HEK293 (cell line): ENCODE data around the gene MAGI1.

Experiments
- CTCF ChIA-PET: fragments of 350-600 bp; formaldehyde crosslinking; extraction: SDS; loops from one replicate; lab custom pipeline; 2021; ENCODE audit warnings: antibody characterized with exemption; lab: Yijun Ruan, JAX
- POLR2A ChIA-PET: fragments of 300-600 bp; formaldehyde crosslinking; extraction: SDS; loops from one replicate; lab custom pipeline; 2020; ENCODE audit warnings: antibody characterized with exemption, inconsistent platforms; lab: Yijun Ruan, JAX
- H3K27ac ChIP-seq: fragments of 200-500 bp; sonication (Bioruptor generic); 2 replicates; pipeline ENCODE4 v1.5.1; 2014; ENCODE audit warnings: low read depth, low read length, control low read depth, inconsistent platforms; ENCODE audit errors: extremely low read depth
- H3K36me3 ChIP-seq, 2 experiments: fragments of 200-500 bp in 1 of 2; sonication (Bioruptor generic) in 1 of 2; 1 replicate in 1 of 2; 2 replicates in 1 of 2; pipeline ENCODE4 v1.5.1; 2014 to 2017; ENCODE audit warnings: inconsistent platforms in 2 of 2, low read length in 2 of 2; ENCODE audit not compliant: control insufficient read depth in 2 of 2, insufficient read depth in 1 of 2
- H3K4me1 ChIP-seq: fragments of 200-500 bp; sonication (Bioruptor generic); 2 replicates; pipeline ENCODE4 v1.5.1; 2014; ENCODE audit warnings: mild to moderate bottlenecking, low read length, inconsistent platforms; ENCODE audit not compliant: control insufficient read depth, insufficient read depth
- H3K4me3 ChIP-seq: 2 replicates; pipeline ENCODE4 v1.5.1; 2011; ENCODE audit warnings: low read depth, mild to moderate bottlenecking, control low read depth, low read length, moderate library complexity
- H3K9me3 ChIP-seq: fragments of 200-500 bp; sonication (Bioruptor generic); 2 replicates; pipeline ENCODE4 v1.5.1; 2014; ENCODE audit warnings: low read depth, low read length, inconsistent platforms; ENCODE audit not compliant: control insufficient read depth, insufficient read depth
- BCL11A ChIP-seq: fragments of 450-650 bp; formaldehyde crosslinking; IDR thresholded peaks from 2 replicates; pipeline ENCODE4 v1.5.1; 2016; ENCODE audit warnings: low read depth, missing biosample characterization, missing genetic modification characterization
- FEZF1 ChIP-seq: fragments of 450-650 bp; formaldehyde crosslinking; IDR thresholded peaks from 2 replicates; pipeline ENCODE4 v1.5.1; 2016; ENCODE audit warnings: missing biosample characterization, missing genetic modification characterization
- GLI4 ChIP-seq: fragments of 450-650 bp; formaldehyde crosslinking; IDR thresholded peaks from 2 replicates; pipeline ENCODE4 v1.5.1; 2016; ENCODE audit warnings: missing biosample characterization, missing genetic modification characterization
- KLF9 ChIP-seq: fragments of 450-650 bp; formaldehyde crosslinking; IDR thresholded peaks from 2 replicates; pipeline ENCODE4 v1.5.1; 2016; ENCODE audit warnings: missing biosample characterization, missing genetic modification characterization, low read depth
- MZF1 ChIP-seq: fragments of 450-650 bp; formaldehyde crosslinking; IDR thresholded peaks from 2 replicates; pipeline ENCODE4 v1.5.1; 2017; ENCODE audit warnings: missing biosample characterization, missing genetic modification characterization, borderline replicate concordance
- WT1 ChIP-seq: fragments of 450-650 bp; formaldehyde crosslinking; IDR thresholded peaks from 2 replicates; pipeline ENCODE4 v1.5.1; 2016; ENCODE audit warnings: missing biosample characterization, missing genetic modification characterization
- ZBTB1 ChIP-seq: fragments of 450-650 bp; formaldehyde crosslinking; IDR thresholded peaks from 2 replicates; pipeline ENCODE4 v1.5.1; 2016; ENCODE audit warnings: missing biosample characterization, missing genetic modification characterization
- ZBTB10 ChIP-seq: fragments of 450-650 bp; formaldehyde crosslinking; IDR thresholded peaks from 2 replicates; pipeline ENCODE4 v1.5.1; 2016; ENCODE audit warnings: missing biosample characterization, missing genetic modification characterization
- ZBTB49 ChIP-seq: fragments of 450-650 bp; formaldehyde crosslinking; IDR thresholded peaks from 2 replicates; pipeline ENCODE4 v1.5.1; 2016; ENCODE audit warnings: missing biosample characterization, missing genetic modification characterization, low read depth
- ZNF132 ChIP-seq: fragments of 450-650 bp; formaldehyde crosslinking; IDR thresholded peaks from 2 replicates; pipeline ENCODE4 v1.5.1; 2017; ENCODE audit warnings: missing biosample characterization, missing genetic modification characterization, borderline replicate concordance
- ZNF146 ChIP-seq: fragments of 450-650 bp; formaldehyde crosslinking; IDR thresholded peaks from 2 replicates; pipeline ENCODE4 v1.5.1; 2016; ENCODE audit warnings: missing biosample characterization, missing genetic modification characterization
- ZNF311 ChIP-seq: fragments of 450-650 bp; formaldehyde crosslinking; IDR thresholded peaks from 2 replicates; pipeline ENCODE4 v1.5.1; 2017; ENCODE audit warnings: missing biosample characterization, missing genetic modification characterization, borderline replicate concordance
- ZNF398 ChIP-seq: fragments of 450-650 bp; formaldehyde crosslinking; IDR thresholded peaks from 2 replicates; pipeline ENCODE4 v1.5.1; 2017; ENCODE audit warnings: missing biosample characterization, missing genetic modification characterization
- ZNF544 ChIP-seq: fragments of 450-650 bp; formaldehyde crosslinking; IDR thresholded peaks from 2 replicates; pipeline ENCODE4 v1.5.0; 2017; ENCODE audit warnings: missing biosample characterization, missing genetic modification characterization
- ZNF623 ChIP-seq: fragments of 450-650 bp; formaldehyde crosslinking; IDR thresholded peaks from 2 replicates; pipeline ENCODE4 v1.5.1; 2016; ENCODE audit warnings: missing biosample characterization, missing genetic modification characterization
- ZNF837 ChIP-seq: fragments of 450-650 bp; formaldehyde crosslinking; IDR thresholded peaks from 2 replicates; pipeline ENCODE4 v1.5.1; 2016; ENCODE audit warnings: missing biosample characterization, missing genetic modification characterization
- ZSCAN30 ChIP-seq: fragments of 450-650 bp; IDR thresholded peaks from 2 replicates; pipeline ENCODE4 v1.5.1; 2018; ENCODE audit warnings: missing biosample characterization, mild to moderate bottlenecking, missing genetic modification characterization, moderate library complexity
- TF ChIP-seq, protein P1 (sequence below): fragments of 450-650 bp; formaldehyde crosslinking; IDR thresholded peaks from 2 replicates; pipeline ENCODE4 v1.5.1; 2016; ENCODE audit warnings: missing biosample characterization, missing genetic modification characterization
- TF ChIP-seq, protein P2 (sequence below): fragments of 450-650 bp; formaldehyde crosslinking; IDR thresholded peaks from 2 replicates; pipeline ENCODE4; 2016; ENCODE audit warnings: missing biosample characterization, missing genetic modification characterization
- TF ChIP-seq, protein P3 (sequence below): fragments of 450-650 bp; formaldehyde crosslinking; IDR thresholded peaks from 2 replicates; pipeline ENCODE4 v1.5.1; 2016; ENCODE audit warnings: missing biosample characterization, missing genetic modification characterization
- TF ChIP-seq, protein P4 (sequence below): fragments of 450-650 bp; formaldehyde crosslinking; IDR thresholded peaks from 2 replicates; pipeline ENCODE4 v1.5.1; 2016; ENCODE audit warnings: missing biosample characterization, missing genetic modification characterization
- TF ChIP-seq, protein P5 (sequence below): fragments of 450-650 bp; IDR thresholded peaks from 2 replicates; pipeline ENCODE4 v1.5.1; 2018; ENCODE audit warnings: missing biosample characterization, missing genetic modification characterization

MAGI1 gene

DNA sequence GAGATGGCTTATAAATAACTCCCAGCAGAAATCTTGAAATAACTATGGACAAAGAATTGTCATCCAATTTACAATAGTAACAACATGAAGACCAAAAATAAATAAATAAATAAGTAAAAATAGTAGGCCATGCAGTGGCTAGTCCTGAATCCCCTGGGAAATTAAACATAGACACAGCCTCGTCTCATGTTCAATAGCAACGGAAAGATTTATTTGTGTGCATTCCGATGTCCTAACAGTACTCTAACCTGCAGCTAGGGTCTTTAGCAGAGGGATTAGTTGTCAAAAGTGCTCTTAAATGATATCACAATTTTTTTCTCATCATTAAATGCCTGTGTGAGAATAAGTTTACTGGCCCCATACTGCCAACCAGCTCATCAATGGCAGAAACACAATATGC lies 474.2 kb downstream of the MAGI1 start:
- TF ChIP-seq ZNF544 (tag by site-specific recombination) (no peak), ZNF132 (no peak), WT1 (tag by site-specific recombination) (no peak), GLI4 (tag by site-specific recombination) (no peak), MZF1 (tag by site-specific recombination) (no peak), ZNF623 (tag by site-specific recombination) (no peak), FEZF1 (no peak), KLF9 (tag by site-specific recombination) (no peak), ZSCAN30 (tag by site-specific recombination) (no peak), ZNF398 (tag by site-specific recombination) (no peak), ZNF837 (tag by site-specific recombination) (no peak)
- TF ChIP-seq, protein P1, sequence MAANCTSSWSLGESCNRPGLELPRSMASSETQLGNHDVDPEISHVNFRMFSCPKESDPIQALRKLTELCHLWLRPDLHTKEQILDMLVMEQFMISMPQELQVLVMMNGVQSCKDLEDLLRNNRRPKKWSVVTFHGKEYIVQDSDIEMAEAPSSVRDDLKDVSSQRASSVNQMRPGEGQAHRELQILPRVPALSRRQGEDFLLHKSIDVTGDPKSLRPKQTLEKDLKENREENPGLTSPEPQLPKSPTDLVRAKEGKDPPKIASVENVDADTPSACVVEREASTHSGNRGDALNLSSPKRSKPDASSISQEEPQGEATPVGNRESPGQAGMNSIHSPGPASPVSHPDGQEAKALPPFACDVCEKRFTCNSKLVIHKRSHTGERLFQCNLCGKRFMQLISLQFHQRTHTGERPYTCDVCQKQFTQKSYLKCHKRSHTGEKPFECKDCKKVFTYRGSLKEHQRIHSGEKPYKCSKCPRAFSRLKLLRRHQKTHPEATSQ (tag by site-specific recombination): no peak
- TF ChIP-seq, protein P2, sequence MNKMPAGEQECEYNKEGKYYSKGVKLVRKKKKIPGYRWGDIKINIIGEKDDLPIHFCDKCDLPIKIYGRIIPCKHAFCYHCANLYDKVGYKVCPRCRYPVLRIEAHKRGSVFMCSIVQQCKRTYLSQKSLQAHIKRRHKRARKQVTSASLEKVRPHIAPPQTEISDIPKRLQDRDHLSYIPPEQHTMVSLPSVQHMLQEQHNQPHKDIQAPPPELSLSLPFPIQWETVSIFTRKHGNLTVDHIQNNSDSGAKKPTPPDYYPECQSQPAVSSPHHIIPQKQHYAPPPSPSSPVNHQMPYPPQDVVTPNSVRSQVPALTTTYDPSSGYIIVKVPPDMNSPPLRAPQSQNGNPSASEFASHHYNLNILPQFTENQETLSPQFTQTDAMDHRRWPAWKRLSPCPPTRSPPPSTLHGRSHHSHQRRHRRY (tag by site-specific recombination): no peak
- TF ChIP-seq, protein P3, sequence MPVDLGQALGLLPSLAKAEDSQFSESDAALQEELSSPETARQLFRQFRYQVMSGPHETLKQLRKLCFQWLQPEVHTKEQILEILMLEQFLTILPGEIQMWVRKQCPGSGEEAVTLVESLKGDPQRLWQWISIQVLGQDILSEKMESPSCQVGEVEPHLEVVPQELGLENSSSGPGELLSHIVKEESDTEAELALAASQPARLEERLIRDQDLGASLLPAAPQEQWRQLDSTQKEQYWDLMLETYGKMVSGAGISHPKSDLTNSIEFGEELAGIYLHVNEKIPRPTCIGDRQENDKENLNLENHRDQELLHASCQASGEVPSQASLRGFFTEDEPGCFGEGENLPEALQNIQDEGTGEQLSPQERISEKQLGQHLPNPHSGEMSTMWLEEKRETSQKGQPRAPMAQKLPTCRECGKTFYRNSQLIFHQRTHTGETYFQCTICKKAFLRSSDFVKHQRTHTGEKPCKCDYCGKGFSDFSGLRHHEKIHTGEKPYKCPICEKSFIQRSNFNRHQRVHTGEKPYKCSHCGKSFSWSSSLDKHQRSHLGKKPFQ (tag by site-specific recombination): no peak
- no peak overlapping the region for H3K27ac ChIP-seq
- POLR2A ChIA-PET: no interaction called here
- no peak overlapping the region for H3K4me3 ChIP-seq
- H3K4me1 ChIP-seq: no peaks in the 10 kb centered on the region
- no peaks in the 10 kb centered on the region for H3K36me3 ChIP-seq
- H3K9me3 ChIP-seq: no peaks in the 10 kb centered on the region
- CTCF ChIA-PET: interaction anchor here (0.5 kb wide), 1 partner anchor 231 kb away, joined by 4 read pairs; no protein-coding TSS in a partner anchor

DNA sequence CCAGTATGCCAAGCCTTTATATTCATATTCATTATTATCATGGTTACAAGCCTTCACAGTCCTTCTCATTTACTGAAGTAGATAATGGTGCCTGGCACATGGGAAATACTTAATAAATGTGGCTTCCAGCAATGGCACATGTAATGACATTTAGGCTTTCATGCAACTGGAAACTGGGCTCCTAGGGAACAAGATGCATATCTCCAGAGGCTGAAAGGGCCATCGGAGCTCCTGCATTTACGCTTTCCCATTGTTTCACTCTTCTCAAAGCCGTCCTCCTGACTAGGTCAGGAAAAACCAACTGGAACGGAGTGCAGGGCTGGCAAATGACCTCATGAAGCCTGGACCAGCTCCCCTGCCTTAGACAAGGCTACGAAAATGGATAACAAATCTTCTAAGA lies 474.9 kb downstream of the MAGI1 start:
- Histone ChIP-seq H3K9me3 (no peaks in the 10 kb centered on the region), H3K27ac (no peak overlapping the region), H3K36me3 (no peaks in the 10 kb centered on the region), H3K4me1 (no peaks in the 10 kb centered on the region), H3K4me3 (no peak overlapping the region)
- CTCF ChIA-PET: no interaction called here
- POLR2A ChIA-PET: no interaction called here
- TF ChIP-seq, protein P4, sequence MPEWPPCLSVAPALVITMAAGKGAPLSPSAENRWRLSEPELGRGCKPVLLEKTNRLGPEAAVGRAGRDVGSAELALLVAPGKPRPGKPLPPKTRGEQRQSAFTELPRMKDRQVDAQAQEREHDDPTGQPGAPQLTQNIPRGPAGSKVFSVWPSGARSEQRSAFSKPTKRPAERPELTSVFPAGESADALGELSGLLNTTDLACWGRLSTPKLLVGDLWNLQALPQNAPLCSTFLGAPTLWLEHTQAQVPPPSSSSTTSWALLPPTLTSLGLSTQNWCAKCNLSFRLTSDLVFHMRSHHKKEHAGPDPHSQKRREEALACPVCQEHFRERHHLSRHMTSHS (tag by site-specific recombination): no peak
- no peak for TF ChIP-seq ZBTB49 (tag by site-specific recombination)
- TF ChIP-seq, protein P5, sequence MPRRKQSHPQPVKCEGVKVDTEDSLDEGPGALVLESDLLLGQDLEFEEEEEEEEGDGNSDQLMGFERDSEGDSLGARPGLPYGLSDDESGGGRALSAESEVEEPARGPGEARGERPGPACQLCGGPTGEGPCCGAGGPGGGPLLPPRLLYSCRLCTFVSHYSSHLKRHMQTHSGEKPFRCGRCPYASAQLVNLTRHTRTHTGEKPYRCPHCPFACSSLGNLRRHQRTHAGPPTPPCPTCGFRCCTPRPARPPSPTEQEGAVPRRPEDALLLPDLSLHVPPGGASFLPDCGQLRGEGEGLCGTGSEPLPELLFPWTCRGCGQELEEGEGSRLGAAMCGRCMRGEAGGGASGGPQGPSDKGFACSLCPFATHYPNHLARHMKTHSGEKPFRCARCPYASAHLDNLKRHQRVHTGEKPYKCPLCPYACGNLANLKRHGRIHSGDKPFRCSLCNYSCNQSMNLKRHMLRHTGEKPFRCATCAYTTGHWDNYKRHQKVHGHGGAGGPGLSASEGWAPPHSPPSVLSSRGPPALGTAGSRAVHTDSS: no peak
- TF ChIP-seq ZBTB1 (tag by site-specific recombination): no peak
- no peak for TF ChIP-seq ZNF311 (tag by site-specific recombination)
- no peak for TF ChIP-seq ZBTB10 (tag by site-specific recombination)
- TF ChIP-seq BCL11A (tag by site-specific recombination): no peak
- TF ChIP-seq ZNF146 (tag by site-specific recombination): no peak
